ENCODE measurements around the gene B3GNT4.
"Not testable (repeated sequence)": the region's sequence is repeated elsewhere in the genome, so short reads cannot be mapped to it uniquely, and the experiment has no call there.

B3GNT4 gene

GRCh38 chr12:122203301-122204166 lies at the start of gene B3GNT4:
Gene B3GNT4, plus strand, starts transcription at chr12:122203709. Its CDS starts 910 bp downstream, at chr12:122204619.
- DNase-seq, result peak; percentile 78

GRCh38 chr12:122155705-122156104 lies 47.8 kb upstream of the B3GNT4 start:
- no peak for DNase-seq

GRCh38 chr12:122158700-122159285 lies 44.7 kb upstream of the B3GNT4 start:
- no peak for DNase-seq

GRCh38 chr12:122159882-122160281 lies 43.6 kb upstream of the B3GNT4 start:
- DNase-seq, result no peak

- DNase-seq, result no peak
Observed at GRCh38 chr12:122160761-122161160, 42.7 kb upstream of the B3GNT4 start.

- no peak for DNase-seq
Observed at GRCh38 chr12:122161682-122162081, 41.8 kb upstream of the B3GNT4 start.

- DNase-seq, result no peak
Observed at GRCh38 chr12:122162976-122163375, 40.5 kb upstream of the B3GNT4 start.

GRCh38 chr12:122166422-122167349 lies 36.8 kb upstream of the B3GNT4 start:
- no peak for DNase-seq

- DNase-seq, result no peak
Observed at GRCh38 chr12:122167356-122167925, 36.1 kb upstream of the B3GNT4 start.

- DNase-seq, result no peak
Observed at GRCh38 chr12:122168492-122168891, 35.0 kb upstream of the B3GNT4 start.

- no peak for DNase-seq
Observed at GRCh38 chr12:122171399-122171798, 32.1 kb upstream of the B3GNT4 start.

- DNase-seq, result no peak
Observed at GRCh38 chr12:122172262-122172939, 31.1 kb upstream of the B3GNT4 start.

- no peak for DNase-seq
Observed at GRCh38 chr12:122174155-122174845, 29.2 kb upstream of the B3GNT4 start, which contains the start of gene IL31. Gene IL31, minus strand, starts transcription at chr12:122174221. Its CDS starts 49 bp downstream, at chr12:122174172.

- not testable (repeated sequence) for DNase-seq
Observed at GRCh38 chr12:122176473-122176872, 27.0 kb upstream of the B3GNT4 start.

GRCh38 chr12:122182887-122183587 lies 20.5 kb upstream of the B3GNT4 start, which contains the start of gene LRRC43:
Gene LRRC43, plus strand, starts transcription at chr12:122183123. Its CDS starts 22 bp downstream, at chr12:122183145.
- DNase-seq, result no peak

- no peak for DNase-seq
Observed at GRCh38 chr12:122183588-122183940, 19.9 kb upstream of the B3GNT4 start.

- DNase-seq, result no peak
Observed at GRCh38 chr12:122184517-122184916, 19.0 kb upstream of the B3GNT4 start.

GRCh38 chr12:122185079-122185478 lies 18.4 kb upstream of the B3GNT4 start:
- no peak for DNase-seq

GRCh38 chr12:122185494-122186082 lies 17.9 kb upstream of the B3GNT4 start:
- DNase-seq, result no peak

- no peak for DNase-seq
Observed at GRCh38 chr12:122187466-122187865, 16.0 kb upstream of the B3GNT4 start.

Measured in 8988T (cell line).